ENCODE results near the gene ACTL10.
"Not testable (repeated sequence)": the region's sequence is repeated elsewhere in the genome, so short reads cannot be mapped to it uniquely, and the experiment has no call there.

ACTL10 gene

GRCh38 chr20:33694639-33695012 lies 27.9 kb downstream of the ACTL10 start:
- Histone ChIP-seq H3K27me3 (ENCODE audit: insufficient read depth, low read length, poor library complexity, severe bottlenecking) (no peaks in the 10 kb centered on the region), H2AFZ (ENCODE audit: low read length) (no peak overlapping the region), H3K4me2 (ENCODE audit: low read depth, low read length, poor library complexity, severe bottlenecking) (no peak overlapping the region), H3K9me2 (replicated peaks; ENCODE audit: low read depth, low read length) (no peaks in the 10 kb centered on the region), H3K79me2 (ENCODE audit: insufficient read depth, low read length) (no peaks in the 10 kb centered on the region), H3K4me3 (ENCODE audit: low read length, poor library complexity, severe bottlenecking) (no peak overlapping the region), H3K9ac (ENCODE audit: low read depth, low read length, poor library complexity, severe bottlenecking) (no peak overlapping the region), H4K20me1 (ENCODE audit: insufficient read depth, low read length, poor library complexity, severe bottlenecking) (no peaks in the 10 kb centered on the region), H3K4me1 (ENCODE audit: insufficient read depth, low read length, poor library complexity, severe bottlenecking) (peaks cover 6% of the 10 kb centered on the region), H3K36me3 (ENCODE audit: insufficient read depth, low read length) (no peaks in the 10 kb centered on the region), H3F3A (ENCODE audit: low read depth) (peaks cover 7% of the 10 kb centered on the region; the same call in 1 of the 2 replicates), H3K9me3 (ENCODE audit: insufficient read depth, low read depth, low read length) (no peaks in the 10 kb centered on the region)
- TF ChIP-seq EZH2phosphoT487 (IDR thresholded peaks at IDR 0.05; ENCODE audit: borderline replicate concordance): no peak
- TF ChIP-seq, protein P1, sequence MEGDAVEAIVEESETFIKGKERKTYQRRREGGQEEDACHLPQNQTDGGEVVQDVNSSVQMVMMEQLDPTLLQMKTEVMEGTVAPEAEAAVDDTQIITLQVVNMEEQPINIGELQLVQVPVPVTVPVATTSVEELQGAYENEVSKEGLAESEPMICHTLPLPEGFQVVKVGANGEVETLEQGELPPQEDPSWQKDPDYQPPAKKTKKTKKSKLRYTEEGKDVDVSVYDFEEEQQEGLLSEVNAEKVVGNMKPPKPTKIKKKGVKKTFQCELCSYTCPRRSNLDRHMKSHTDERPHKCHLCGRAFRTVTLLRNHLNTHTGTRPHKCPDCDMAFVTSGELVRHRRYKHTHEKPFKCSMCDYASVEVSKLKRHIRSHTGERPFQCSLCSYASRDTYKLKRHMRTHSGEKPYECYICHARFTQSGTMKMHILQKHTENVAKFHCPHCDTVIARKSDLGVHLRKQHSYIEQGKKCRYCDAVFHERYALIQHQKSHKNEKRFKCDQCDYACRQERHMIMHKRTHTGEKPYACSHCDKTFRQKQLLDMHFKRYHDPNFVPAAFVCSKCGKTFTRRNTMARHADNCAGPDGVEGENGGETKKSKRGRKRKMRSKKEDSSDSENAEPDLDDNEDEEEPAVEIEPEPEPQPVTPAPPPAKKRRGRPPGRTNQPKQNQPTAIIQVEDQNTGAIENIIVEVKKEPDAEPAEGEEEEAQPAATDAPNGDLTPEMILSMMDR (conservative IDR thresholded peaks at IDR 0.05; ENCODE audit: low read length): no peak

DNA sequence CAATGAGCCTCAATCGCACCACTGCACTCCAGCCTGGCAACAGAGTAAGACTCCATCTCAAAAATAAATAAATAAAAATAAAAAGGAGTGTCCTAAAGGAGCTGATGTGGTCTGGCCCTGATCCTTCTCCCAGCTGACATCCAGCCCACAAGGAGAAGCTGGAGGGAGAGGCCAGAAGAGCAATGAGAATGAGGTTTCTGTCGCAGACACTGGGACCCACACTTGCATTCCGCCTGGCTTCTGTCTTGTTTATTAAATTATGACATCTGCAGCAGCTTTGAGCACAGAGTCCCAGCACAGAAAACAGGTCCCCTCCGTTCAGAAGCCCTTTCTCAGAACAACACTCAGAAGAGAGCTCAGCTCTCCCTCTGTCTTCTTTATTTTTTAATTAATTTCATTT lies 29.7 kb downstream of the ACTL10 start:
- no peaks in the 10 kb centered on the region for H3F3A ChIP-seq (ENCODE audit: low read depth)
- no peaks in the 10 kb centered on the region for H4K20me1 ChIP-seq (ENCODE audit: insufficient read depth, low read length, poor library complexity, severe bottlenecking)
- no peak overlapping the region for H3K4me3 ChIP-seq (ENCODE audit: low read length, poor library complexity, severe bottlenecking)
- no peaks in the 10 kb centered on the region for H3K79me2 ChIP-seq (ENCODE audit: insufficient read depth, low read length)
- H3K9me3 ChIP-seq (ENCODE audit: insufficient read depth, low read depth, low read length): no peaks in the 10 kb centered on the region
- H3K9ac ChIP-seq (ENCODE audit: low read depth, low read length, poor library complexity, severe bottlenecking): no peak overlapping the region
- TF ChIP-seq, protein P1 (conservative IDR thresholded peaks at IDR 0.05; ENCODE audit: low read length): no peak
- TF ChIP-seq EZH2phosphoT487 (IDR thresholded peaks at IDR 0.05; ENCODE audit: borderline replicate concordance): no peak
- H3K9me2 ChIP-seq (replicated peaks; ENCODE audit: low read depth, low read length): no peaks in the 10 kb centered on the region
- H2AFZ ChIP-seq (ENCODE audit: low read length): no peak overlapping the region
- H3K27me3 ChIP-seq (ENCODE audit: insufficient read depth, low read length, poor library complexity, severe bottlenecking): no peaks in the 10 kb centered on the region
- no peak overlapping the region for H3K4me2 ChIP-seq (ENCODE audit: low read depth, low read length, poor library complexity, severe bottlenecking)
- H3K4me1 ChIP-seq (ENCODE audit: insufficient read depth, low read length, poor library complexity, severe bottlenecking): no peaks in the 10 kb centered on the region
- no peaks in the 10 kb centered on the region for H3K36me3 ChIP-seq (ENCODE audit: insufficient read depth, low read length)

DNA sequence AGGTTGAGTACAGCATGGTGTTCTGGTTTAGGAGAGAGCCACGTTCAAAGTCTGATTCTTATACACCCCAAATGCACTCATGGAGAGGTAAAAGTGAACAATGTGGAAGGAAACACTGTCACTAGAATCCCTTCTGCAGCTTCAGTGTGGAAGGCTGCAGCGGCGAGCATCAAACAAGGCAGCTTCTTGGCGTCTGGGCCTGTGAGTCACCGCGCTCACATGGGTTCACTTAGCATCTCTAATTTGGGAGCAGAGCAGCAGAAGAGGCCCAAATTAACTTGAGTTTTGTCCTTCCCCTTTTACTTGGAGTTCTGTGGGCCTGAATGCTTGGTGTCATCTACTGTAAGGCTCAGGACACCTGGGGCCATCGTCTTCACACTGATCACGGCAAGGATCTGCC lies 30.4 kb downstream of the ACTL10 start:
- TF ChIP-seq EZH2phosphoT487 (IDR thresholded peaks at IDR 0.05; ENCODE audit: borderline replicate concordance): no peak
- TF ChIP-seq, protein P1 (conservative IDR thresholded peaks at IDR 0.05; ENCODE audit: low read length): no peak
- Histone ChIP-seq H3K4me2 (ENCODE audit: low read depth, low read length, poor library complexity, severe bottlenecking) (no peak overlapping the region), H3F3A (ENCODE audit: low read depth) (no peaks in the 10 kb centered on the region), H3K27me3 (ENCODE audit: insufficient read depth, low read length, poor library complexity, severe bottlenecking) (no peaks in the 10 kb centered on the region), H3K36me3 (ENCODE audit: insufficient read depth, low read length) (no peaks in the 10 kb centered on the region), H3K9me3 (ENCODE audit: insufficient read depth, low read depth, low read length) (no peaks in the 10 kb centered on the region), H3K9ac (ENCODE audit: low read depth, low read length, poor library complexity, severe bottlenecking) (no peak overlapping the region), H3K4me3 (ENCODE audit: low read length, poor library complexity, severe bottlenecking) (no peak overlapping the region), H3K79me2 (ENCODE audit: insufficient read depth, low read length) (no peaks in the 10 kb centered on the region), H3K4me1 (ENCODE audit: insufficient read depth, low read length, poor library complexity, severe bottlenecking) (no peaks in the 10 kb centered on the region), H4K20me1 (ENCODE audit: insufficient read depth, low read length, poor library complexity, severe bottlenecking) (no peaks in the 10 kb centered on the region), H3K9me2 (replicated peaks; ENCODE audit: low read depth, low read length) (no peaks in the 10 kb centered on the region), H2AFZ (ENCODE audit: low read length) (no peak overlapping the region)

DNA sequence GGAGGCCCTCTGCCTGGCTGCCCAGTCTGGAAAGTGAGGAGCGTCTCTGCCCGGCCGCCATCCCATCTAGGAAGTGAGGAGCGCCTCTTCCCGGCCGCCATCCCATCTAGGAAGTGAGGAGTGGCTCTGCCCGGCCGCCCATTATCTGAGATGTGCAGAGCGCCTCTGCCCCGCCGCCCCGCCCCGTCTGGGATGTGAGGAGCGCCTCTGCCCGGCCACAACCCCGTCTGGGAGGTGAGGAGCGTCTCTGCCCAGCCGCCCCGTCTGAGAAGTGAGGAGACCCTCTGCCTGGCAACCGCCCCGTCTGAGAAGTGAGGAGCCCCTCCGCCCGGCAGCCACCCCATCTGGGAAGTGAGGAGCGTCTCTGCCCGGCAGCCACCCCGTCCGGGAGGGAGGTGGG lies 32.2 kb downstream of the ACTL10 start:
- H3K27me3 ChIP-seq (ENCODE audit: insufficient read depth, low read length, poor library complexity, severe bottlenecking); H3K9me3 ChIP-seq (ENCODE audit: insufficient read depth, low read depth, low read length); H3K9me2 ChIP-seq (replicated peaks; ENCODE audit: low read depth, low read length); H3F3A ChIP-seq (ENCODE audit: low read depth); H3K9ac ChIP-seq (ENCODE audit: low read depth, low read length, poor library complexity, severe bottlenecking); H3K79me2 ChIP-seq (ENCODE audit: insufficient read depth, low read length); H2AFZ ChIP-seq (ENCODE audit: low read length); H3K4me3 ChIP-seq (ENCODE audit: low read length, poor library complexity, severe bottlenecking); H3K4me2 ChIP-seq (ENCODE audit: low read depth, low read length, poor library complexity, severe bottlenecking); H4K20me1 ChIP-seq (ENCODE audit: insufficient read depth, low read length, poor library complexity, severe bottlenecking); H3K4me1 ChIP-seq (ENCODE audit: insufficient read depth, low read length, poor library complexity, severe bottlenecking); H3K36me3 ChIP-seq (ENCODE audit: insufficient read depth, low read length): not testable (repeated sequence)

DNA sequence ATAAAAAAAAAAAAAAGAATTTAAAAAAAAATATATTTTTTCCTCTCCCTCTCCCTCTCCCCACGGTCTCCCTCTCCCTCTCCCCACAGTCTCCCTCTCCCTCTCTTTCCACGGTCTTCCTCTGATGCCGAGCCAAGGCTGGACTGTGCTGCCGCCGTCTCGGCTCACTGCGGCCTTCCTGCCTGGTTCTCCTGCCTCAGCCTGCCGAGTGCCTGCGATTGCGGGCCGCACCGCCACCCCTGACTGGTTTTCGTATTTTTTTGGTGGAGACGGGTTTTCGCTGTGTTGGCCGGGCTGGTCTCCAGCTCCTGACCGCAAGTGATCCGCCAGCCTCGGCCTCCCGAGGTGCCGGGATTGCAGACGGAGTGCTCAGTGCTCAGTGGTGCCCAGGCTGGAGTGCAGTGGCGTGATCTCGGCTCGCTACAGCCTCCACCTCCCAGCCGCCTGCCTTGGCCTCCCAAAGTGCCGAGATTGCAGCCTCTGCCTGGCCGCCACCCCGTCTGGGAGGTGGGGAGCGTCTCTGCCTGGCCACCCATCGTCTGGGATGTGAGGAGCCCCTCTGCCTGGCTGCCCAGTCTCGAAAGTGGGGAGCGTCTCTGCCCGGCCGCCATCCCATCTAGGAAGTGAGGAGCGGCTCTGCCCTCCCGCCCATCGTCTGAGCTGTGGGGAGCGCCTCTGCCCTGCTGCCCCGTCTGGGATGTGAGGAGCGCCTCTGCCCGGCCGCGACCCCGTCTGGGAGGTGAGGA lies 34.1 kb downstream of the ACTL10 start:
- H2AFZ ChIP-seq (ENCODE audit: low read length); H3K36me3 ChIP-seq (ENCODE audit: insufficient read depth, low read length); H4K20me1 ChIP-seq (ENCODE audit: insufficient read depth, low read length, poor library complexity, severe bottlenecking); H3K9me2 ChIP-seq (replicated peaks; ENCODE audit: low read depth, low read length); H3K9ac ChIP-seq (ENCODE audit: low read depth, low read length, poor library complexity, severe bottlenecking); H3K4me3 ChIP-seq (ENCODE audit: low read length, poor library complexity, severe bottlenecking); H3K9me3 ChIP-seq (ENCODE audit: insufficient read depth, low read depth, low read length); H3K4me1 ChIP-seq (ENCODE audit: insufficient read depth, low read length, poor library complexity, severe bottlenecking); H3K27me3 ChIP-seq (ENCODE audit: insufficient read depth, low read length, poor library complexity, severe bottlenecking); H3K79me2 ChIP-seq (ENCODE audit: insufficient read depth, low read length); H3F3A ChIP-seq (ENCODE audit: low read depth); H3K4me2 ChIP-seq (ENCODE audit: low read depth, low read length, poor library complexity, severe bottlenecking): not testable (repeated sequence)
